ENCODE results near the gene SMCO2. TPM values are rescaled to one million over a fixed set of nuclear protein-coding genes. Genes with fewer than 3 reads are reported as not detected.

SMCO2 gene
- total RNA-seq, 1 donor from 2014 or later, result 0.47 TPM

DNA sequence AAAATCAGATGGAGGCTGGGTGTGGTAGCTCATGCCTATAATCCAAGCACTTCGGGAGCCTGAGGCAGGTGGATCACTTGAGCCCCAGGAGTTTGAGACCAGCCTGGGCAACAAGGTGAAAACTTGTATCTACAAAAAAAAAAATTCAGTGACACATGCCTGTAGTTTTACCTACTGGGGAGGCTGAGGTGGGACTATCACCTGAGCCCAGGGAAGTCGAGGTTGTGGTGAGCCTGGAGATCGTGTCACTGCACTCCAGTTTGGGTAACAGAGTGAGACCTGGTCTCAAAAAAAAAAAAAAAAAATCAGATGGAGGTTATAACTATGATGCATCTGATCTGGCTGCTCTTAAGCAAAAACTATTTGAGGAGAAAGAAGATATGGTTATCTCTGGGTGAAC lies 50.9 kb downstream of the SMCO2 start:
- no peak for ATAC-seq
- Histone ChIP-seq H3K4me3 (no peak overlapping the region), H3K27ac (no peak overlapping the region), H3K27me3 (ENCODE audit: low read depth) (no peaks in the 10 kb centered on the region), H3K9me3 (no peaks in the 10 kb centered on the region), H3K4me1 (no peaks in the 10 kb centered on the region), H3K36me3 (no peaks in the 10 kb centered on the region)
- DNase-seq, result no peak
- intact Hi-C loops (cut with DNase I), result no loop called here
- TF ChIP-seq, protein P1, sequence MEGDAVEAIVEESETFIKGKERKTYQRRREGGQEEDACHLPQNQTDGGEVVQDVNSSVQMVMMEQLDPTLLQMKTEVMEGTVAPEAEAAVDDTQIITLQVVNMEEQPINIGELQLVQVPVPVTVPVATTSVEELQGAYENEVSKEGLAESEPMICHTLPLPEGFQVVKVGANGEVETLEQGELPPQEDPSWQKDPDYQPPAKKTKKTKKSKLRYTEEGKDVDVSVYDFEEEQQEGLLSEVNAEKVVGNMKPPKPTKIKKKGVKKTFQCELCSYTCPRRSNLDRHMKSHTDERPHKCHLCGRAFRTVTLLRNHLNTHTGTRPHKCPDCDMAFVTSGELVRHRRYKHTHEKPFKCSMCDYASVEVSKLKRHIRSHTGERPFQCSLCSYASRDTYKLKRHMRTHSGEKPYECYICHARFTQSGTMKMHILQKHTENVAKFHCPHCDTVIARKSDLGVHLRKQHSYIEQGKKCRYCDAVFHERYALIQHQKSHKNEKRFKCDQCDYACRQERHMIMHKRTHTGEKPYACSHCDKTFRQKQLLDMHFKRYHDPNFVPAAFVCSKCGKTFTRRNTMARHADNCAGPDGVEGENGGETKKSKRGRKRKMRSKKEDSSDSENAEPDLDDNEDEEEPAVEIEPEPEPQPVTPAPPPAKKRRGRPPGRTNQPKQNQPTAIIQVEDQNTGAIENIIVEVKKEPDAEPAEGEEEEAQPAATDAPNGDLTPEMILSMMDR (IDR thresholded peaks at IDR 0.05), result no peak

DNA sequence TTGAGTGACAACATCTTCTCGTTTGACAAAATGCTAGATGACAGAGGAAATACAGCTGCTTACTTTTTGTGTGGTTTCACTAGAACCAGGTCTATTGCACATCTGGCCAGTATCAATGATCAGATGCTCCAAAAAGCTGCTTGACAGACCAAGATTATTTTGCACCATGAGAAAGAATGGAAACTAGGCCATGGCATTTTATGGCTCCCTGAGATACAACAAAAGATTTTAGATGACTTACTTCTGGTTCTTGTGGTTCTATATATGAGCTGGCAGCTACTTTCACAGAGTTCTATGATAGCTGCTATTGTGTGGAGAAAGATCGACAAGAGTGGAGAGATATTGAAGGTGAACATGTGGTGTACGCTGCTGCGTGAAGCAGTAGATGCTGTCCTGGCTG lies 51.6 kb downstream of the SMCO2 start:
- TF ChIP-seq, protein P1 (IDR thresholded peaks at IDR 0.05), result no peak
- H3K36me3 ChIP-seq, result no peaks in the 10 kb centered on the region
- H3K27ac ChIP-seq, result no peak overlapping the region
- no peak overlapping the region for H3K4me3 ChIP-seq
- no peaks in the 10 kb centered on the region for H3K9me3 ChIP-seq
- ATAC-seq (no peak), DNase-seq (no peak)
- no peaks in the 10 kb centered on the region for H3K27me3 ChIP-seq (ENCODE audit: low read depth)
- H3K4me1 ChIP-seq, result no peaks in the 10 kb centered on the region
- intact Hi-C loops (cut with DNase I), result no loop called here

DNA sequence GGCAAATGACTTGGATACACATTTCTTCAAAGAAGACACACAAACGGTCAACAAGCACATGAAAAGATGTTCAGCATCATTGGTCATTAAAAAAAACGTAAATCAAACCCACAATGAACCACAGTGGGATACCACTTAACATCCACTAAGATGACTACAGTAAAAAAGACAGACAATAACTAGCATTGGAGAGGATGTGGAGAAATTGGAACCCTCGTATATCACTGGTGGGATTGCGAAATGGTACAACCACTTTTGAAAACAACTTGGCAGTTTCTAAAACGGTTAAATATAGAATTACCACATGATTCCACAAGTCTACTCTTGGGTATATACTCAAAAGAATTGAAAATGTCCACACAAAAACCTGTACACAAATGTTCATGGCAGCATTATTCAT lies 52.2 kb downstream of the SMCO2 start:
- intact Hi-C loops (cut with DNase I), result no loop called here
- Histone ChIP-seq H3K9me3 (no peaks in the 10 kb centered on the region), H3K4me1 (no peaks in the 10 kb centered on the region), H3K27me3 (ENCODE audit: low read depth) (no peaks in the 10 kb centered on the region), H3K27ac (no peak overlapping the region), H3K4me3 (no peak overlapping the region), H3K36me3 (no peaks in the 10 kb centered on the region)
- TF ChIP-seq, protein P1 (IDR thresholded peaks at IDR 0.05), result no peak
- no peak for DNase-seq
- no peak for ATAC-seq

DNA sequence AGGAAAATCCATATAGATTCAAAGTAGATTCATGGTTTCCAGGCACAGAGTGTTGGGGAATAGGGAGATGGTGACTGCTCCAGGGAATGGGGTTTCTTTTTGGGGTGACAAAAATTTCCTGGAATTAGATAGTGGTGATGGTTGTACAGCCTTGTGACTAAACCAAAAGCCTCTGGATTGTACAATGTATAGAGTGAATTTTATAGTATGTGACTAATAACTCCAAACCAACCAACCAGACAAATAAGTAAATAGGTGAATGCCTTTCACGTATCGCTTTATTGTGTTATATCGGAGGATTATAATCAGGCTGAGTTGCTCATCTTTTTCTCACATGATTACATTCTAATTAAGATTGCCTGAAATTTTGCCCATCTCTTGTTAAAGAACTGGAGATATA lies 52.8 kb downstream of the SMCO2 start:
- H3K4me3 ChIP-seq, result no peak overlapping the region
- intact Hi-C loops (cut with DNase I), result no loop called here
- H3K4me1 ChIP-seq, result no peaks in the 10 kb centered on the region
- H3K27ac ChIP-seq, result no peak overlapping the region
- DNase-seq (no peak), ATAC-seq (no peak)
- H3K27me3 ChIP-seq (ENCODE audit: low read depth), result no peaks in the 10 kb centered on the region
- no peaks in the 10 kb centered on the region for H3K36me3 ChIP-seq
- TF ChIP-seq, protein P1 (IDR thresholded peaks at IDR 0.05), result no peak
- no peaks in the 10 kb centered on the region for H3K9me3 ChIP-seq

DNA sequence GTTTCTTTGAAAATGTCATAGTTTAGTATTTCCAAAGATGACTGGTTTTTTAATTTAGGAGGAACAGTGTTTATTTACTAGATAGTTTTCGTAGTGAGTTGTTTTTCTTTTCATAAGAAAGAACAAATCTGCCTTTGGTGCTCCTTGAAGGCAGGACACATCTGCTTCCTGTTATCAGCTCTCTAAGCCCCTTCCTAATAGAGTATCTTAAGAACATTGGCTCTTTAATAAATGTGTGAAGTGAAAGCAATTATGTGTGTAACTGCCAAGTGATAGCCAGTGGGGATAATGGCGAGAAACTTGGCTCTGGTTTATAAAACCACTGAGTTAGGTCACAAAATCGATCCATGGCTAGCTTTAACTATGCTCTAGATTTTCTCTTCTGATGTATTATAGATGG lies 54.0 kb downstream of the SMCO2 start:
- H3K27ac ChIP-seq, result no peak overlapping the region
- no peaks in the 10 kb centered on the region for H3K27me3 ChIP-seq (ENCODE audit: low read depth)
- no peaks in the 10 kb centered on the region for H3K4me1 ChIP-seq
- DNase-seq, result no peak
- no peaks in the 10 kb centered on the region for H3K9me3 ChIP-seq
- no peak for ATAC-seq
- H3K36me3 ChIP-seq, result no peaks in the 10 kb centered on the region
- intact Hi-C loops (cut with DNase I), result no loop called here
- TF ChIP-seq, protein P1 (IDR thresholded peaks at IDR 0.05), result no peak
- no peak overlapping the region for H3K4me3 ChIP-seq

DNA sequence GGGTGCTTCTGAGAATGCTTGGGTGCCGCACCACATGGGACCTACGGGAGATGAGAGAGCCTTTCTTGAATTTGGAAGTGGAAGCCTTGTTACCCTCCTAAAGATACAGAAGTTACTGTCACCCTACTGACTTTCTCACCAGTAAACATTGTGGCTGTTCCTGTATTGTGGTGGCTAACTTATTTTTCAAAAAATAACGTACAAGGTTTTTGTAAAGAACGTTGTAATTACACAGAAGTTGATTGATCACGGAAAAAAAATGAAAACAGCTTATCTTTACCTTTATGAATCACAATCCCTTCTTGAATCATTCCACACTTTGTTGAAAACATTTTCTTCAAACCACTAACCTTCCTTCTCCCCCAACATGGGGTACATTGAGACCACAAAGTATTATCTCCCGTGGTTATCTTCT lies 55.5 kb downstream of the SMCO2 start:
- no peak for ATAC-seq
- no peaks in the 10 kb centered on the region for H3K27me3 ChIP-seq (ENCODE audit: low read depth)
- no peaks in the 10 kb centered on the region for H3K9me3 ChIP-seq
- no peak overlapping the region for H3K27ac ChIP-seq
- no peaks in the 10 kb centered on the region for H3K4me1 ChIP-seq
- intact Hi-C loops (cut with DNase I), result no loop called here
- no peaks in the 10 kb centered on the region for H3K36me3 ChIP-seq
- no peak for DNase-seq
- TF ChIP-seq, protein P1 (IDR thresholded peaks at IDR 0.05), result no peak
- no peak overlapping the region for H3K4me3 ChIP-seq

Measured in lower lobe of right lung (tissue), 2 donors.